LNCaP clone FGC (cell line): Measurements from ENCODE around the gene SOSTDC1.
A peak's percentile ranks its signal among the peaks of the same experiment; 100 is the strongest.

Source experiments
- DNase-seq: peaks from one replicate; pipeline ENCODE4 v3.0.0-alpha.2; 2011; ENCODE audit warnings: low read depth
- H3K4me3 ChIP-seq: 2 replicates; pipeline ENCODE4 v1.5.1; 2011; ENCODE audit warnings: mild to moderate bottlenecking, low read depth, low read length, control low read depth
- CTCF ChIP-seq: IDR thresholded peaks from 2 replicates; pipeline ENCODE4 v1.5.1; 2012; ENCODE audit warnings: mild to moderate bottlenecking; ENCODE audit not compliant: control insufficient read depth, insufficient read depth; ENCODE audit errors: extremely low read depth

Gene SOSTDC1

DNA sequence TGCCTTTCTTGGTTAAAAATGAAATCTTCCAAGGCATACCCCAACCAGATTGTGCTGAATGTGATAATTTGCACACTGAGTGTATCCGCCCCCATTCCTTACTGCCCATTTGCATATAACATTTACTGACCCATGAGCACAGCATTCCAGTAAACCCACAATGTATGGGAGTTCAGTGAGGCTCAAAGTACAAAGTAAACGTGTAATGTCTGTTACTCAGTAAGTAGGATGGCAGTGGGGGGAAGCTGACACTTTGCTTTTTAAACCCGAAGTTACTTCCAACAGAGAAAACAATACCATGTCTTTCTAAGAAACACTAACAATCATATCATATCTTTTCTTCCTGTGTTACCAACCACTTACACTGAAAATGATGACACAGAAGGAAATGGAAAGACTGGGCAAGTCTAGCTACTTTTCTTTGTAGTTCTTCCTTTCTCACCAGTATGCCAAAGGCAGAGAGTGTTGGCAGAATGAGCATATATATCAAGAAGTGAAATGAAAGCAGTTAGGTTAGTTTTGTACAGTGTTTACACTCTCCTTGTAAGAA, 27.1 kb upstream of the SOSTDC1 start:
- peak; percentile 82 for DNase-seq
- TF ChIP-seq CTCF, result no peak

GRCh38 chr7:16491148-16491547, 25.6 kb upstream of the SOSTDC1 start:
- no peak for DNase-seq
- TF ChIP-seq CTCF, result no peak
- H3K4me3 ChIP-seq, result no peak overlapping the region

More for the DNA sequence above, 27.1 kb upstream of the SOSTDC1 start:
- no peak overlapping the region for H3K4me3 ChIP-seq

- no peak for TF ChIP-seq CTCF
- DNase-seq, result no peak
- H3K4me3 ChIP-seq, result no peak overlapping the region
Measured at GRCh38 chr7:16484453-16485158, 19.1 kb upstream of the SOSTDC1 start.

DNA sequence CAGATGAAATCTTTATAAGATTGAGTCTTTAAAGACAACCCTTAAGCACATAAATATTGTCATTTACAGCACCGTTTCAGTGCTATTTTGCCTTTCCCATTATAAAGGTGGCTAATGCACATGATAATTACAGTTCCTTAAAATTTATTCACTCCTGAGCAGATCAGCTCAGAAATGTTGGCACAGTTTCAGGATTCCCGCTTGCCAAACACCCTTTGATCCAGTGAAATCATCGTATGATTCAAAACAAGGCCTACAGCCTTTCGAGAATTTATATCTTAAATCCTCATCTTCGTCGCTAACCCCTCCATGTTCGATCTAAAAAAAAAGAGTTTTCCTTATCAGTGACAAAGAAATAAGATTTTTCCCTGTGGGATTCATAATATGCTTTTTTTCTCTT, 14.1 kb upstream of the SOSTDC1 start:
- no peak for DNase-seq
- TF ChIP-seq CTCF, result no peak
- no peak overlapping the region for H3K4me3 ChIP-seq

GRCh38 chr7:16479161-16479560, 13.6 kb upstream of the SOSTDC1 start:
- no peak for DNase-seq
- H3K4me3 ChIP-seq, result no peak overlapping the region
- TF ChIP-seq CTCF, result no peak

- no peak for DNase-seq
- no peak overlapping the region for H3K4me3 ChIP-seq
- no peak for TF ChIP-seq CTCF
Measured at GRCh38 chr7:16471933-16472332, 6.4 kb upstream of the SOSTDC1 start.
